SK-N-SH (cell line): ENCODE measurements around the gene SYNE1. TPM values are rescaled to one million over a fixed set of nuclear protein-coding genes. Genes with fewer than 3 reads are reported as not detected.

Experiments used
- CTCF ChIA-PET: fragments of 300-600, 350-600 bp; formaldehyde crosslinking; extraction: SDS; loops from one replicate; lab custom pipeline; 2021; lab: Yijun Ruan, JAX
- POLR2A ChIA-PET: fragments of 350-600 bp; sonication (Branson Sonifier 250); formaldehyde crosslinking; extraction: SDS; loops from one replicate; lab custom pipeline; 2020; ENCODE audit warnings: antibody characterized with exemption, inconsistent platforms; lab: Yijun Ruan, JAX
- DNase-seq: peaks from one replicate; pipeline ENCODE4 v3.0.0; 2012
- H2AFZ ChIP-seq: fragments of 200-600 bp; sonication (generic); 2 replicates; pipeline ENCODE4 v1.8.1; 2016; ENCODE audit warnings: antibody characterized with exemption, mild to moderate bottlenecking, low read depth
- H3F3A ChIP-seq: fragments of 200-600 bp; sonication (generic); replicated peaks from 2 replicates; pipeline ENCODE3; 2016; ENCODE audit warnings: antibody characterized with exemption, mild to moderate bottlenecking; ENCODE audit not compliant: insufficient read depth
- H3K27ac ChIP-seq, 2 experiments: fragments of 200-500 bp in 1 of 2; fragments of 200-600 bp in 1 of 2; sonication (Bioruptor generic) in 1 of 2; sonication (generic), shearing (Covaris generic) in 1 of 2; 2 replicates each; pipeline versions ENCODE4 v1.5.1 to v1.6.1; 2014 to 2016; ENCODE audit warnings: low read depth in 2 of 2, inconsistent platforms in 1 of 2, low read length in 1 of 2, mild to moderate bottlenecking in 1 of 2, mixed read lengths in 1 of 2
- H3K27me3 ChIP-seq: fragments of 200-600 bp; sonication (generic), shearing (Covaris generic); 2 replicates; pipeline ENCODE4 v1.6.1; 2016; ENCODE audit warnings: mixed run types; ENCODE audit not compliant: insufficient read depth
- H3K36me3 ChIP-seq, 2 experiments: fragments of 200-500 bp in 1 of 2; fragments of 200-600 bp in 1 of 2; sonication (Bioruptor generic) in 1 of 2; sonication (generic) in 1 of 2; replicated peaks in 1 of 2; 2 replicates each; pipeline versions ENCODE3 to v1.5.1; 2014 to 2016; ENCODE audit warnings: low read length in 1 of 2, mild to moderate bottlenecking in 1 of 2; ENCODE audit not compliant: insufficient read depth in 2 of 2, control insufficient read depth in 1 of 2
- H3K4me1 ChIP-seq, 2 experiments: fragments of 200-500 bp in 1 of 2; fragments of 200-600 bp in 1 of 2; sonication (Bioruptor generic) in 1 of 2; sonication (generic), shearing (Covaris generic) in 1 of 2; 2 replicates each; pipeline versions ENCODE4 v1.5.1 to v1.6.1; 2014 to 2016; ENCODE audit warnings: low read depth in 1 of 2, low read length in 1 of 2, mixed run types in 1 of 2; ENCODE audit not compliant: insufficient read depth in 2 of 2, control insufficient read depth in 1 of 2
- H3K4me2 ChIP-seq: fragments of 200-600 bp; sonication (generic), shearing (Covaris generic); 2 replicates; pipeline ENCODE4 v1.6.1; 2017; ENCODE audit warnings: mixed run types
- H3K4me3 ChIP-seq, 2 experiments: fragments of 200-500 bp in 1 of 2; fragments of 200-600 bp in 1 of 2; sonication (Bioruptor generic) in 1 of 2; sonication (generic), shearing (Covaris generic) in 1 of 2; 2 replicates each; pipeline versions ENCODE4 v1.5.1 to v1.8.1; 2014 to 2016; ENCODE audit warnings: low read depth in 2 of 2, inconsistent platforms in 1 of 2, low read length in 1 of 2, mild to moderate bottlenecking in 1 of 2, mixed read lengths in 1 of 2, moderate library complexity in 1 of 2
- H3K79me2 ChIP-seq: fragments of 200-600 bp; sonication (generic); 2 replicates; pipeline ENCODE4 v1.8.1; 2017; ENCODE audit warnings: mild to moderate bottlenecking; ENCODE audit not compliant: insufficient read depth
- H3K9ac ChIP-seq: fragments of 200-600 bp; sonication (generic); 2 replicates; pipeline ENCODE4 v1.6.1; 2017; ENCODE audit warnings: mixed run types
- H3K9me2 ChIP-seq: fragments of 200-600 bp; sonication (generic); 2 replicates; pipeline ENCODE4 v1.6.1; 2017; ENCODE audit warnings: mixed run types
- H3K9me3 ChIP-seq: fragments of 200-600 bp; sonication (generic); 2 replicates; pipeline ENCODE4 v1.6.1; 2017; ENCODE audit warnings: mixed run types, mild to moderate bottlenecking, moderate library complexity
- H4K20me1 ChIP-seq: fragments of 200-600 bp; sonication (generic); 2 replicates; pipeline ENCODE4 v1.6.1; 2017; ENCODE audit warnings: mild to moderate bottlenecking, mixed run types; ENCODE audit not compliant: insufficient read depth
- CHD2 ChIP-seq: fragments of 150-350 bp; IDR thresholded peaks from 2 replicates; pipeline ENCODE4 v1.6.1; 2018; ENCODE audit warnings: low read length; ENCODE audit not compliant: partially characterized antibody
- ELF1 ChIP-seq: IDR thresholded peaks from 2 replicates; pipeline ENCODE4 v1.4.0; 2012
- FOSL2 ChIP-seq: IDR thresholded peaks from 2 replicates; pipeline ENCODE4 v1.4.0; 2012; ENCODE audit warnings: low read depth, mild to moderate bottlenecking, moderate library complexity, borderline replicate concordance
- RXRA ChIP-seq: IDR thresholded peaks from 2 replicates; pipeline ENCODE4 v1.4.0; 2012; ENCODE audit warnings: low read depth, mild to moderate bottlenecking, borderline replicate concordance
- TEAD4 ChIP-seq: IDR thresholded peaks from 2 replicates; pipeline ENCODE4 v1.4.0; 2012; ENCODE audit warnings: mild to moderate bottlenecking, borderline replicate concordance; ENCODE audit not compliant: insufficient read depth
- WGBS: methylation state at CpG from one replicate; pipeline ENCODE4 v1.1.6; 2017; ENCODE audit warnings: low lambda C conversion rate; 5-methylcytosine and 5-hydroxymethylcytosine counted together
- polyA plus RNA-seq, 3 experiments: library from polyadenylated mRNA; depleted of rRNA; stranded (reverse); fragments of >200 nt; gene quantifications; 2 replicates each; pipeline ENCODE4 v1.2.3, GENCODE V29; 2012
- TF ChIP-seq, protein P1 (sequence below): fragments of 150-350 bp; IDR thresholded peaks from 2 replicates; pipeline ENCODE4 v1.6.1; 2016; ENCODE audit warnings: mild to moderate bottlenecking, low read depth, low read length
- TF ChIP-seq, protein P2 (sequence below): fragments of 150-350 bp; IDR thresholded peaks from 2 replicates; pipeline ENCODE4 v1.6.1; 2017; ENCODE audit warnings: antibody characterized with exemption, low read length, low read depth, borderline replicate concordance
- TF ChIP-seq, protein P3 (sequence below): IDR thresholded peaks from 2 replicates; pipeline ENCODE4 v1.4.0; 2012; ENCODE audit warnings: low read depth, borderline replicate concordance
- TF ChIP-seq, protein P4 (sequence below): IDR thresholded peaks from 2 replicates; pipeline ENCODE4 v1.4.0; 2012; ENCODE audit warnings: low read depth, borderline replicate concordance
- TF ChIP-seq, protein P5 (sequence below): IDR thresholded peaks from 2 replicates; pipeline ENCODE4; 2012

The SYNE1 gene
- polyA plus RNA-seq, 1 of the 3 experiments (the other 2 are of a cell fraction) = 31.1 TPM

DNA sequence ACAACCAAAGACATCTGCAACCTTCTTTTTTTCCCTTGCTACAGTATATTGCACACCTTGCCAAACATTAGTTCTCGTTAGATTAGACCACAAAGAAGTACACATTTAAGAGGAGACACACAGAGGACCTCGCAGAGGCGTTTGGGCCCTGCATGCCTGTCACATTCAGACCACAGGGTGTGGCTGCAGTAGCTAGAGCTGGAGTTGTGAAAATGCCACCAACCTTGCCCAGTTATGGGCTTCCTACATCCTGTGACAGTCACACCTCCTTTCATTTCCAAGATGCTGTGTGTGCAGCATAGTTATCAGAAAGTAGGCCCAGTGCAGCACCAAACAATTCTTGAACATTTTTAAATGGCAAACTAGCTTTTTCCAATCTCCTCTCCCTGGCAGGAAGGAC, 2.4 kb downstream of the SYNE1 start (continued):
- TF ChIP-seq, protein P1, sequence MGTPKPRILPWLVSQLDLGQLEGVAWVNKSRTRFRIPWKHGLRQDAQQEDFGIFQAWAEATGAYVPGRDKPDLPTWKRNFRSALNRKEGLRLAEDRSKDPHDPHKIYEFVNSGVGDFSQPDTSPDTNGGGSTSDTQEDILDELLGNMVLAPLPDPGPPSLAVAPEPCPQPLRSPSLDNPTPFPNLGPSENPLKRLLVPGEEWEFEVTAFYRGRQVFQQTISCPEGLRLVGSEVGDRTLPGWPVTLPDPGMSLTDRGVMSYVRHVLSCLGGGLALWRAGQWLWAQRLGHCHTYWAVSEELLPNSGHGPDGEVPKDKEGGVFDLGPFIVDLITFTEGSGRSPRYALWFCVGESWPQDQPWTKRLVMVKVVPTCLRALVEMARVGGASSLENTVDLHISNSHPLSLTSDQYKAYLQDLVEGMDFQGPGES = no peak
- no peak for TF ChIP-seq FOSL2
- TF ChIP-seq TEAD4 = no peak
- TF ChIP-seq RXRA = no peak
- no peak for TF ChIP-seq CHD2
- TF ChIP-seq ELF1 = no peak
- TF ChIP-seq, protein P2, sequence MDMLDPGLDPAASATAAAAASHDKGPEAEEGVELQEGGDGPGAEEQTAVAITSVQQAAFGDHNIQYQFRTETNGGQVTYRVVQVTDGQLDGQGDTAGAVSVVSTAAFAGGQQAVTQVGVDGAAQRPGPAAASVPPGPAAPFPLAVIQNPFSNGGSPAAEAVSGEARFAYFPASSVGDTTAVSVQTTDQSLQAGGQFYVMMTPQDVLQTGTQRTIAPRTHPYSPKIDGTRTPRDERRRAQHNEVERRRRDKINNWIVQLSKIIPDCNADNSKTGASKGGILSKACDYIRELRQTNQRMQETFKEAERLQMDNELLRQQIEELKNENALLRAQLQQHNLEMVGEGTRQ = no peak
- TF ChIP-seq, protein P3, sequence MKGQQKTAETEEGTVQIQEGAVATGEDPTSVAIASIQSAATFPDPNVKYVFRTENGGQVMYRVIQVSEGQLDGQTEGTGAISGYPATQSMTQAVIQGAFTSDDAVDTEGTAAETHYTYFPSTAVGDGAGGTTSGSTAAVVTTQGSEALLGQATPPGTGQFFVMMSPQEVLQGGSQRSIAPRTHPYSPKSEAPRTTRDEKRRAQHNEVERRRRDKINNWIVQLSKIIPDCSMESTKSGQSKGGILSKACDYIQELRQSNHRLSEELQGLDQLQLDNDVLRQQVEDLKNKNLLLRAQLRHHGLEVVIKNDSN = no peak
- TF ChIP-seq, protein P4, sequence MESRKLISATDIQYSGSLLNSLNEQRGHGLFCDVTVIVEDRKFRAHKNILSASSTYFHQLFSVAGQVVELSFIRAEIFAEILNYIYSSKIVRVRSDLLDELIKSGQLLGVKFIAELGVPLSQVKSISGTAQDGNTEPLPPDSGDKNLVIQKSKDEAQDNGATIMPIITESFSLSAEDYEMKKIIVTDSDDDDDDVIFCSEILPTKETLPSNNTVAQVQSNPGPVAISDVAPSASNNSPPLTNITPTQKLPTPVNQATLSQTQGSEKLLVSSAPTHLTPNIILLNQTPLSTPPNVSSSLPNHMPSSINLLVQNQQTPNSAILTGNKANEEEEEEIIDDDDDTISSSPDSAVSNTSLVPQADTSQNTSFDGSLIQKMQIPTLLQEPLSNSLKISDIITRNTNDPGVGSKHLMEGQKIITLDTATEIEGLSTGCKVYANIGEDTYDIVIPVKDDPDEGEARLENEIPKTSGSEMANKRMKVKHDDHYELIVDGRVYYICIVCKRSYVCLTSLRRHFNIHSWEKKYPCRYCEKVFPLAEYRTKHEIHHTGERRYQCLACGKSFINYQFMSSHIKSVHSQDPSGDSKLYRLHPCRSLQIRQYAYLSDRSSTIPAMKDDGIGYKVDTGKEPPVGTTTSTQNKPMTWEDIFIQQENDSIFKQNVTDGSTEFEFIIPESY = no peak

DNA sequence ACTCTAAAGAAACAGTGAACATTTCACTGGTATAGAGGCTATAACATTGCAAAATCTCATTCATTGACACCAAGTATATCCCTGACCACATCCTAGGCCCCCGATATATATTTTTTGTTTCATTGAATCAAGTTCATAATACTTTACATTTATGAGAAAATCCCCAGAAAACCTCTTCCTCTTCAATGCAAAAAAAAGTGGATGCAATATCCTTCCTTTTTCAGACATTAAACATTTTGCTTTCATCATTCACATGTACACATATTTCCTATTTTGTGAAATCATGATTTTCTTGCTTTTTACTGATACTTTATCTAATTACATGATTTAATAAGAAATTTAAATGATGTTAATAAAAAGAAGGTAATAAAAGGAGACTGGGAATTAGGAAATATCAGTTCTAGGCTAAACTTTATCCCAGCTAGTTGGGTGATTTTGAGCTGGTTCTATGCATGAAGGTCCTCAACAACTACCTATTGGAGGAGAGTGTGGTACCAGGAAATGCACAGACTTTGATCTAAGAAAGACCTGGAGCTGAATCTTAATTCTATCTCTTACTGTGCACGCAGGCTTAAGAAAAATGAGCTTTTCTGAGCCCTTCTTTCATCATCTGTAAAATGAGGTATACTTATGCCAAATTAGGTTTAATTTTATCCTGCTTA, 4.9 kb downstream of the SYNE1 start:
- DNase-seq = no peak
- TF ChIP-seq, protein P5, sequence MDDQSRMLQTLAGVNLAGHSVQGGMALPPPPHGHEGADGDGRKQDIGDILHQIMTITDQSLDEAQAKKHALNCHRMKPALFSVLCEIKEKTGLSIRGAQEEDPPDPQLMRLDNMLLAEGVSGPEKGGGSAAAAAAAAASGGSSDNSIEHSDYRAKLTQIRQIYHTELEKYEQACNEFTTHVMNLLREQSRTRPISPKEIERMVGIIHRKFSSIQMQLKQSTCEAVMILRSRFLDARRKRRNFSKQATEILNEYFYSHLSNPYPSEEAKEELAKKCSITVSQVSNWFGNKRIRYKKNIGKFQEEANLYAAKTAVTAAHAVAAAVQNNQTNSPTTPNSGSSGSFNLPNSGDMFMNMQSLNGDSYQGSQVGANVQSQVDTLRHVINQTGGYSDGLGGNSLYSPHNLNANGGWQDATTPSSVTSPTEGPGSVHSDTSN = no peak
- Histone ChIP-seq H3K9me2 (no peaks in the 10 kb centered on the region), H4K20me1 (0 out of 2 replicates have a peak, but pooled peaks cover 10% of the 10 kb centered on the region), H3K79me2 (peaks cover 69% of the 10 kb centered on the region), H3K4me3 (no peak overlapping the region), H3F3A (no peaks in the 10 kb centered on the region), H3K36me3 (peaks cover 0 to 6% of the 10 kb centered on the region in 2 experiments), H2AFZ (no peak overlapping the region), H3K9ac (no peak overlapping the region), H3K27me3 (no peaks in the 10 kb centered on the region), H3K4me2 (no peak overlapping the region), H3K27ac (no peak overlapping the region), H3K4me1 (peaks cover 0 to 5% of the 10 kb centered on the region in 2 experiments; a peak in 2 of 4 replicates), H3K9me3 (no peaks in the 10 kb centered on the region)
- POLR2A ChIA-PET = no interaction called here
- CTCF ChIA-PET = interaction anchor here (1.0 to 1.4 kb wide), 5 partner anchors 9 to 146 kb away, joined by 3 to 7 read pairs (median 3); no protein-coding TSS in a partner anchor
- WGBS = 57% methylated on average over 2 of the region's 2 CpGs
